GM21619 (cell line): ENCODE measurements around the gene DENND6B.
"Not testable (repeated sequence)": the region's sequence is repeated elsewhere in the genome, so short reads cannot be mapped to it uniquely, and the experiment has no call there.

Experiments used
- ATAC-seq: cut with Tn5 transposase; IDR thresholded peaks from one replicate; pipeline ENCODE4 v1.9.1; 2021; ENCODE audit not compliant: unreplicated experiment

DENND6B gene

DNA sequence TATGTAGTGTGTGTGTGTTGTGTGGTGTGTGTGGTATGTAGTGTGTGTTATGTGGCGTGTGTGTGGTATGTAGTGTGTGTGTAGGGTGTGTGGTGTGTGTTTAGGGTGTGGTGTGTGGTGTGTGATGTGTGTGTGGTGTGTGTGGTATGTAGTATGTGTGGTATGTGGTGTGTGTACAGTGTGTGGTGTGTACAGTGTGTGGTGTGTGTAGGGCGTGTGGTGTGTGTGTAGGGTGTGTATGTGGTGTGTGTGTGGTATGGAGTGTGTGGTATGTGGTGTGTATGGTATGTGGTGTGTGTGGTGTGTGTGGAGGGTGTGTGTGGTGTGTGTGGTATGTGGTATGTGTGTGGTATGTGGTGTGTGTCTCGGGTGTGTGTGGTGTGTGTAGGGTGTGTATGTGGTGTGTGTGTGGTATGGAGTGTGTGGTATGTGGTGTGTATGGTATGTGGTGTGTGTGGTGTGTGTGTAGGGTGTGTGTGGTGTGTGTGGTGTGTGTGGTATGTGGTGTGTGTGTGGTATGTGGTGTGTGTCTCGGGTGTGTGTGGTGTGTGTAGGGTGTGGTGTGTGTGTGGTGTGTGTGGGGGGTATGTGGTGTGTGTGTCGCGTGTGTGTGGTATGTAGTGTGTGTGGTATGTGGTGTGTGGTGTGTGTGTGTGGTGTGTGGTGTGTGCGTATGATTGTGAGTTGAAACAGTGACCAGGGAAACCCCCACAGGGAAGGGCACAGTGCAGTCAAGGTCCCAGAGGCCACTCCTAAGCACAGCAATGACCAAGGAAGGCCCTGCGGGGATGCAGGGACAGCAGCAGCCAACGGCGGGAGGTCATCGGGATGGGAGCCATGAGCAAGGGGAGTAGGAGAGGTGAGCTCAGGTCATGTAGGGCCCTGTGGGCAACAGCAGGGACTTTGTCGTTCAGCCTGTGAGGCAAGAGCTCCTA, 13.4 kb upstream of the DENND6B start:
- ATAC-seq, result no peak

DNA sequence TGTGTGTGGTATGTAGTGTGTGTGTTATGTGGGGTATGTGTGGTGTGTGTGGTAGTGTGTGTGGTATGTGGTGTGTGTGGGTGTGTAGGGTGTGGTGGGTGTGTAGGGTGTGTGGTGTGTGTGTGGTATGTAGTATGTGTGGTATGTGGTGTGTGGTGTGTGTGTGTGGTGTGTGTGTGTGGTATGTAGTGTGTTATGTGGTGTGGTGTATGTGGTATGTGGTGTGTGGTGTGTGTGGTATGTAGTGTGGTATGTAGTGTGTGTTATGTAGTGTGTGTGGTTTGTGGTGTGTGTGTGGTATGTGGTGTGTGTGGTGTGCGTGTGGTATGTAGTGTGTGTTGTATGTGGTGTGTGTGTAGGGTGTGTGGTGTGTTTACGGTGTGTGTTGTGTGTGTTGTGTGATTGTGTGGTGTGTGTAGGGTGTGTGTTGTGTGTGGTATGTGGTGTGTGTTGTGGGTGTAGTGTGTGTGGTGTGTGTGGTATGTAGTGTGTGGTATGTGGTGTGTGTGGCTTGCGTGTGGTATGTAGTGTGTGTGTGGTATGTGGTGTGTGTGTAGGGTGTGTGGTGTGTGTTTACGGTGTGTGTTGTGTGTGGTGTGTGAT, 12.1 kb upstream of the DENND6B start:
- no peak for ATAC-seq

DNA sequence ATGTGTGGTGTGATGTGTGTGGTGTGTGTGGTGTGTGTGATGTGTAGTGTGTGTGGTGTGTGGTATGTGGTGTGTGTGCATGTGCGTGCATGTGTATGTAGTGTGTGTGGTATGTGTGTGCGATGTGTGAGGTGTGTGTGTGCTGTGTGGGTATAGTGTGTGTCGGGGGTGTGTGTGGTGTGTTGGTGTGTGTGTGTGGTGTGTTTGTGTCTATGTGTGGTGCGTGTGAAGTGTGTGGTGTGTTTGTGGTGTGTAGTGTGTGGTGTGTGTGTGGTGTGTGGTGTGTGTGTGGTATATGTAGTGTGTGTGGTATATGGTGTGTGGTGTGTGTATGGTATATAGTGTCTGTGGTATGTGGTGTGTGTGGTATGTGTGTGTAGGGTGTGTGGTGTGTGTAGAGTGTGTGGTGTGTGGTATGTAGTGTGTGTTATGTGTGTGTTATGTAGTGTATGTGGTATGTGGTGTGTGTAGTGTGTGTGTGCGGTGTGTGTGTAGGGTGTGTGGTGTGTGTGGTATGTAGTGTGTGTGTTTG, 11.3 kb upstream of the DENND6B start:
- ATAC-seq, result no peak

DNA sequence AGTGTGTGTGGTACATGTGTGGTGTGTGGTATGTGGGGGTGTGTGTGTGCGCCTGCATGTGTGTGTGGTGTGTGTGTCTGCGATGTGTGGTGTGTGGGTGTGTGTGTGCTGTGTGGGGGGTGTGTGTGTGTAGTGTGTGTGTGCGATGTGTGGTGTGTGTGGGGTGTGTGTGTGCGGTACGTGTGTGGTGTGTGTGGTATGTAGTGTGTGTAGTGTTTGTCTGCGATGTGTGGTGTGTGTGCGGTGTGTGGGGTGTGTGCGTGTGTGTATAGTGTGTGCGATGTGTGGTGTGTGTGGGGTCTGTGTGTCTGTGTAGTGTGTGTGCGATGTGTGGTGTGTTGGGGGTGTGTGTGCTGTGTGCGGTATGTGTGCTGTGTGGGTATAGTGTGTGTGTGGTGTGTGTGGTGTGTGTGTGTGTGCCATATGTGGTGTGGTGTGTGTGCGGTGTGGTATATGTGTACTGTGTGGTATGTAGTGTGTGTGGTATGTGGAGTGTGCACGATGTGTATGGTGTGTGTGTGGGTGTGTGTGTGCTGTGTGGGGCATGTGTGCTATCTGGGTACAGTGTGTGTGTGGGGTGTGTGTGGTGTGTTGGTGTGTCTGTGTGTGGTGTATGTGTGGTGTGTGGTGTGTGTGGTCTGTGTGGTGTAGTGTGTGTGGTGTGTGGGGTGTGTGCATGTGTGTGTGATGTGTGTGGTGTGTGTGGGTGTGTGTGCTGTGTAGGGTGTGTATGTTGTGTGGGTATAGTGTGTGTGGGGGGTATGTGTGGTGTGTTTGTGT, 10.6 kb upstream of the DENND6B start:
- no peak for ATAC-seq

DNA sequence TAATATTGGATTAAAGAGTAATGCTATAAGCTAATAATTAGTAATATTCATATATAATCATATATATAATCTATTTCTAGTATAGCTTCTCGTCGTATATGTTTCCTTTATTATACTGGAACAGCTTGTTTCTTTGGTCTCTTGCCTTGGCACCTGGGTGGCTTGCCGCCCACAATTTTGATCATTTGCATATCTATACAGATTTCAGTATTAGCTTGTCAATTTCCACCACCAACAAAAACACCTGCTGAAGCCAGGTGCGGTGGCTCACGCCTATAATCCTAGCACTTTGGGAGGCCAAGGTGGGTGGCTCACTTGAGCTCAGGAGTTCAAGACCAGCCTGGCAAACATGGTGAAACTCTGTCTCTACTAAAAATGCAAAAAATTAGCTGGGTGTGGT, 7.6 kb upstream of the DENND6B start:
- not testable (repeated sequence) for ATAC-seq

DNA sequence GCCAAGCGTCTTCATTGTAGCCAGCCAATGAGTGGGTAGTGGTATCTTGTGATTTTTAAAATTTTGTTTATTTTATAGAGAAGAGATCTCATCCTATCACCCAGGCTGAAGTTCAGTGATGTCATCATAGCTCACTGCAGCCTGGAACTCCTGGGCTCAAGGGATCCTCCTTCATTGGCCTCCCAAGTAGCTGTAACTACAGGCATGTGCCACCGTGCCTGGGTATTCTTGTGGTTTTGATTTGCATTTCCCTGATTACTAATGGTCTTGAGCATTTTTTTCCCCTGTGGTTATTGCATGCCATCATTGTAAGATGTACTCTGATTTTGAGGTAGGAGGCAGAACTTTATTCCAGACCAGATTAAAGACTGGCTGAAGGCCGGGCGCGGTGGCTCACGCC, 2.4 kb upstream of the DENND6B start:
- no peak for ATAC-seq

DNA sequence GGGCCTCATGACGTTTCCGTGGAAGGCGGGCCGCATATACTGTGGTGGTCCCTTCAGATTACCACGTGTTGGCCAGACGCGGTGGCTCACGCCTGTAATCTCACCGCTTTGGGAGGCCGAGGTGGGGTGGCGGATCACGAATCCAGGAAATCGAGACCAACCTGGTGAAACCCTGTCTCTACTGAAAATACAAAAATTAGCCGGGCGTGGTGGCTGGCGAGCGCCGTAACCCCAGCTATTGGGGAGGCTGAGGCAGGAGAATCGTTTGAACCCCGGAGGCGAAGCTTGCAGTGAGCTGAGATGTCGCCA, 853 bp upstream of the DENND6B start:
- ATAC-seq, result no peak

DNA sequence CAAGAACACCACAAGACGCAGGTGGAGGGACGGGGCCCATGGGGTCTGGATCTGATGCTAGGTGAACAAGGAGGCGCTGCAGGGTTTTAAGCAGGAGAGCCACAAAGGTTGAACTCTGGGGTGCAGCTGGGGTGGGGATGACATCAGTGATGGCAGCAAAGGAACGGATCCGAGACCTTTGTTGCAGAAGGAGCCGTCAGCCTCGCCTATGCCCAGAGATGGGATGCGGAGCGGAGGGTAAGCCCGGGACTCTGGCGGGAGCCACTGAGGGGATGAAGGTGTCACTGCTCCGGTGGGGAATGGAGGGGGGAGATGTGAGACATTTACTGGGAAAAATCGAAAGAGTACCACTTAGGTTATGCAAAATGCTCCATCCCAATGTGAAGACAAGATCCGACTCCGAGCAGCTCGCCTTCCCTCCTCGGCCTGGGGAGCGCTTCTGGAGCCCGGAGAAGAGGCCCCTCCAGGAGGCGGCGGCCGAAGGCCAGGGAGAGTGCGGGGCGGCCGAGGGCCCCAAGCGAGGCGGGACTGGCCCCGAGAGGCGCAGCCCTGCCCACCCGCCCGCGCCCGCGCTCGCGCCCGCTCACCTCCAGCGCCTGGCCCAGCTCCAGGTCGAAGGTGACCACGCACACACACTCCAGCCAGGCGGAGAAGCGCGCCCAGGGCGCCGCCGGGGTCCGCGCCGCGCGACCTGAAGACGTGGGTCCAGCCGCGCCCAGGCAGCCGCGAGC, 422 bp downstream of the DENND6B start:
- peak; percentile 18 for ATAC-seq

DNA sequence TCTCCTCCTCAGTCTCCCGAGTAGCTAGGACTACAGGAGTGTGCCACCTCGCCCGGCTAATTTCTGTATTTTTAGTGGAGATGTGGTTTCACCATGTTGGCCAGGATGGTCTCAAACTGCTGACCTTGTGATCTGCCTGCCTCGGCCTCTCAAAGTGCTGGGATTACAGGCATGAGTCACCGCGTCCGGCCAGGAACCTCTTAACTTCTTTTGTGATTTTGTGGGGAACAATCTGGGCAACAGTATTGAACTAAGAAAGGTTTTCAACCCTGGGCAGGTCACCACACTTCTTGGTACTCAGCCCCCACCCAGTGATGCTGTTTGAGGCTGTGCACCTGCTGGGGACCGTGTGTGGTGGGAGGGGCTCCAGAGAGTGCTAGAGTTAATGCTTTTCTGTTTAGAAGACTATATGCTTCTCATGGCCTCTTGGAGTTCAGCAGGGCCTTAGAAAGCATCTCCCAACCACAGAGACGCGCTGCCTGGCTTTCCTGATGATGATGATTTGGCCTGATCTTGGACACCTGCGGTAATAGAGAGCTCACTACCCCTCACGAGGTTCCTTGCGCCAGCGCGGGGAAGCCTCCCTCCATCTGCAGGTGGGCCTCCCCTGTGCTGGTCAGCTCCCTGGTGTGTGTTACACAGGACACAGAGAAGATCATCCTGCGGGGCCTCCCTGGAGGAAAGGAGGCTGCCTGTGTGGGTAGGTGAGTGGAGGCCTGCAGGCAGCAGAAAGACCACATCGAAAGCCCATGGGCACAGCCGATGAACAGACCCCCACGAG, 1.2 kb downstream of the DENND6B start:
- ATAC-seq, result no peak

DNA sequence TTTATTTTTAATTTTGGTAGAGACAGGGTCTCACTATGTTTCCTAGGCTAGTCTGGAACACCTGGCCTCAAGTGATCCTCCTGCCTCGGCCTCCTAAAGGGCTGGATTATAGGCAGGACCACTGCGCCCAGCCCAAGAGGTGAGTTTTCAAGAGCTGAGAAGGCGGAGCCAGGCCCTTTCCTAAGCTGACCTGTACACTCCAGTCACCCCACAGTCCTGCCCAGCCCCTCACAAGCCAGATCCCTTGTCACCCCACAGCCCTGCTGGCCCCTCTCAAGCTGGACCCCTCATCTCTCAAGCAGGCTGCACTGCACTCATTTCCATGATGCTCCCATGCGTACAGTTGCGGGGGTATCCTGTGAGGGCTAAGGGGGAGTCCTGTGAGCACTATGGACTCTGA, 2.9 kb downstream of the DENND6B start:
- ATAC-seq, result no peak

DNA sequence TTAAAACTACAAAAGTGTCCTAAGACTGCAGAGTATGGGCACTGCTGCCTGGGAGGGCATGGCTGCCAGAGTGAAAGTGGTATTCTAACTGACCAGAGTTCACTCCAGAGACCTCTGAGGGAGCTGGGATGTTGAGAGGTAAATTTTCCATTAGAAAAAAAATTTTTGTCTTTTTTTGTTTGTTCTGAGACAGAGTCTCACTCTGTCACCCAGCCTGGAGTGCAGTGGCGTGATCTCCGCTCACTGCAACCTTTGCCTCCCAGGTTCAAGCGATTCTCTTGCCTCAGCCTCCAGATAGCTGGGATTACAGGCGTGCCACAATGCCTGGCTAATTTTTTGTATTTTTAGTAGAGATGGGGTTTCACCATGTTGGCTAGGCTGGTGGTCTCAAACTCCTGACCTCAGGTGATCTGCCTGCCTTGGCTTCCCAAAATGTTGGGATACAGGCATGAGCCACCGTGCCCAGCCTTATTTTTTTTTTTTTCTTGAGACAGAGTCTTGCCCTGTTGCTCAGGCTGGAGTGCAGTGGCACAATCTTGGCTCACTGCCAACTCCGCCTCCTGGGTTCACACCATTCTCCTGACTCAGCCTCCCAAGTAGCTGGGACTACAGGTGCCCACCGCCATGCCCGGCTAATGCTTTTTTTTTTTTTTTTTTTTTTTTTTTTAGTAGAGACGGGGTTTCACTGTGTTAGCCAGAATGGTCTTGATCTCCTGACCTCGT, 4.3 kb downstream of the DENND6B start:
- ATAC-seq, result not testable (repeated sequence)

DNA sequence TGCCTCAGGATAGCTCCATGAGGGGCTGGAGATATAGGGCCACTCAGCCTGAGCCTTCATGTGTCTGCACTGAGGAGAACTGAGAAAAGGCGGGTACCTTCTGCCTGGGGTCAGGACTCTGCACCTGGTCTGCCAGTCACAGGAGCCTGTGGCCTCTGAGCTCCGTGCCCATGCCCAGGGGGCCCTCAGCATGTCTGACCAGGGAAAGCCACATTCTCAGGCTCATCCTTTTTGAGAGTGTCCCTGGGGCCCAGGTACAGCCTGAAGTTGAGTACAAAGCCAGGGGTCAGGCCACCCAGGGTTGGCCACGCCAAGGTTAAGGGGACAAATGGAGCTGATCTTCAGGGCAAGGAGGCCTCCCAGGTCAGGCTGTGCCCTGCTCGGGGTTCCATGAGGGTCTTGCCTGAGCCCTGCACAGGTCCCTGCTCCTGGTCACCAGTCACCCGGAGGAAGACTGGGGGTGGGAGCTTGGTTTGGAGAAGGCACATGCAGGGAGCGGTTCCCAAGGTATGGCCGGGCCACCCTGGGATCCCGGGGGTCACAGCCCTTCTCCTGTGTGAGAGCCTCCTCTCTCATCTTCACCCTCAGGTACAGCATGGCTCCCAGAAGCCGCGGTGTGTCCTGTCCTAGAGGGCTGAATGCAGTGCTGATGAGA, 6.0 kb downstream of the DENND6B start:
- ATAC-seq, result no peak

DNA sequence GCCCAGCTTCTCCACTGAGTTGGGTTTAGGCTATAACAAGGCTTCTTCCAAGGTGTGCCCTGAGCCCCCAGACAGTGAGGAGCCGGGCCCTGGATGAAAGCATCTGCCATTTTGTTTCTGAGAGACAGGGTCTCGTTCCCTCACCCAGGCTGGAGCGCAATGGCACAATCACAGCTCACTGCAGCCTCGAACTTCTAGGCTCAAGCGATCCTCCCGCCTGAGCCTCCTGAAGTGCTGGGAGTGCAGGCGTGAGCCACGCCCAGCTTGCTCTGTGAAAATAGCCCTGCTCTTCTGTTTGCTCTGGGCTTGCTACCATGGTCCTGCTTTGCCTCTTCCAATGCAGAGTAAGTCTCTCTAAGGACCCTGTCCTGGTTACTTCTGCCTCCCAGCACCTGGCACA, 6.7 kb downstream of the DENND6B start:
- ATAC-seq, result no peak

DNA sequence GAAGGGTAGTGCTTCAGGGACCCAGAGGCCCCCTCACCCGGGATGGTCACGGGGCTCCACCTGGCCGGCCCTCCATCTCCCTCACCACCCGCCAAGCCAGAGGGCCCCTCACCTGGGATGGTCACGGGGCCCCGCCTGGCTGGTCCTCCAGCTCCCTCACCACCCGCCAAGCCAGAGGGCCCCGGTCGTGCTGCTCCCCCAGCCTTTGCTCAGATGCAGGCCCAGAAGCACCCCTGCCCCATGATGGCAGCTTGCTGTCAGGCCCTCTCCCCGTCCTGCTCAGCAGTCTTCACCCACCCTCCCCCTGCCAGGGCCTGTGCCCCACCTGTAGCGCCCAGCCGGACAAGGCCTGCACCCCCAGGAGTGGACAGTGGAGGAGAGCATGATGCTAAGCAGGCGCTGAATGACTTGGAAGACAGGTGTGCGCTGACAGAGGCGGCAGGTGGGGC, 7.3 kb downstream of the DENND6B start:
- ATAC-seq, result no peak

DNA sequence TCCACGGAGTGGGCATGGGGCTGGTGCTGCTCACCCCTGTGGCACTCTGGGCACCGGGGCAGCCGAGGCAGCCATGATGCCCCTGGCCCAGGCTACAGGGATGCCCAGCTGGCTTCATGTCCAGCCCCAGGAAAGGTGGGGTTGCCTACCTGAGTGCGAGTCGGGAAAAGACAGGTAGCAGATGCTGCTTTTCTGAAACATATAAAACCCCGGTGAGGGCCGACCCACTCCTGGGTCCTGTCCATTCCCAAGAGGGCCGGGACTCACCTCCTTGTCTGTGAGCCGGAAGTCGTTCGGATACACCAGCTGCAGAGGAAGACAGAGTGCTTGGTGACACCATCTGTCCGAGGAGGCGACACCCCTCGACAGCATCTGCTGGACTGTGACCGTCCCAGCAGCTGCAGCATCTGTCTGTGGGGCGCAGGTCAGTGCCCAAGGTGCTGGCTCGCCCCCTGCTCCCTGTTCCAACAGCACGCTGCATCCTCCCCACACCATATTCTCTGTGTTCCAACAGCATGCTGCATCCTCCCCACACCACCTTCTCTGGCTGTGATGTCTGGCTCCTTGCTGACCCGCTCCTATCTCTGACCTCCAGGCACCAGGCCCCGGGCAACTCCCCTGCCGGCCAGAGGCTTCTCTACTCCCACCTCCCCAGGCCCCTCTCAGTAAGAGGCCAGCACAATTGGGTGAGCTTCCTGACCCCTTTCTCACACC, 8.0 kb downstream of the DENND6B start:
- no peak for ATAC-seq

DNA sequence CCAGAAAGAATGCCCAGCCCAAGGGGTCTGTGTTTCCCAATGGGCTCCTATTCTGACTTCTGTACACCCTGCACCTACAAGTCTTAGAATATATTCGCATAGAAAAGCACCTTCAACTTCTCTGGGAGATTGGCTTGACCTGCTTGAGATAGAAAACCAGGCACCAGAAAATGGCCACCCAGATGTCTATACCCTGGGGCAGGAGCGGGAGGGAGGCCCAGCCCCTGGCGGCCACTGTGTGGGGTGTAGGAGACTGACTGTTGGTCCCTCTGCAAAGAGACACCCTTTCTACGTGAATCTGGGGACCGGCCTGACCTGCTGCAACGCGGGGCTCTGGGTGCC, 8.5 kb downstream of the DENND6B start:
- ATAC-seq, result no peak

DNA sequence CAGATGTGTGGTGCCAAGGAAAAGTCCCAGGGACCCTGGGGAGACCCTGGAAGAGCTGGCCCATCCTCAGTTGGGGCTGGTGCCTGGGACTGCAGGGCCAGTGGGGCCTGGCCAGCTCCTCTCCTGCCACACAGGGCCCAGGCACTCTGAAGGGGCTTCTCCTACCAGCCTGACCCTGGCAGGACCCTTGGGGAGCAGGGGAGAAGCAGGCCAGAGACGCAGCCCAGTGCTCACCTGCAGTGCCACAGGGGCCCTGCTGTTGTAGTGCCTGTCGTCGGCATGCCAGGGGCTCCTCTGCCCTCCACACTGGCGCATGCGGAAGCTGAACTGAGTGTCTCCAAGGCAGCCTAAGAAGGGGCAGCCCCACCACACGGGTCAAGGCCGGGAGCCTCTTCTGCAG, 9.1 kb downstream of the DENND6B start:
- ATAC-seq, result no peak

DNA sequence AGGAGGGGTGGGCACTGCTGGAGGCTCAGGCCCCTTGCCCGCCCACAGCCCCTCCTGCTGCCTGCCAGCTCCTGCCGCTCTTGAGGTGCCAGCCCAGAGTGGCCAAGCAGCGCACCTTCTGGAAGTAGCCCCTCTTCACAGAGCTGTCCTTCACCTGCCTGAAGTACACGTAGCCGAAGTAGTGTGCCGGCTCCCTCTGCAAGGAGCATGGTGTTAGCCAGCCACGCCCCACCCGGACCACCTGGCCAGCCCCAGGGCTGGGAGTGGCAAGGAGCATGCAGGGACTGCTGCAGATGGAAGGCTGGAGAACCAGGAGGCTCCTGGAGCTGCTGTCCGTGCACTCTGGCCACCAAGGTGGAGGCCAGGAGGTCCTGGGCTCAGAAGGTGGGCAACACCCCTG, 9.6 kb downstream of the DENND6B start:
- ATAC-seq, result no peak
